Right cardiac atrium (tissue), 5 donors: ENCODE results near the gene CPM. TPM values are rescaled to one million over a fixed set of nuclear protein-coding genes. Genes with fewer than 3 reads are reported as not detected.
A peak's percentile ranks its signal among the peaks of the same experiment; 100 is the strongest.
"Not testable (repeated sequence)": the region's sequence is repeated elsewhere in the genome, so short reads cannot be mapped to it uniquely, and the experiment has no call there.

ENCODE experiments used
- ATAC-seq, 2 donors: fragments of 200-7000 bp; cut with Tn5 transposase; one replicate each; pipeline versions ENCODE4 v1.8.0 to v1.9.1; 2020; ENCODE audit warnings: moderate library complexity in 2 of 2, mild to moderate bottlenecking in 1 of 2
- DNase-seq, 3 donors: peaks; one replicate each; pipeline ENCODE4 v3.0.0-alpha.2; 2020
- H3K27ac ChIP-seq: one replicate; pipeline ENCODE4 v1.5.1; 2013; ENCODE audit warnings: mild to moderate bottlenecking, low read length, control low read depth, moderate library complexity
- H3K27me3 ChIP-seq: one replicate; pipeline ENCODE4 v1.6.1; 2013; ENCODE audit not compliant: control insufficient read depth, insufficient read depth
- H3K4me1 ChIP-seq: one replicate; pipeline ENCODE4 v1.6.1; 2013; ENCODE audit warnings: low read length; ENCODE audit not compliant: control insufficient read depth, insufficient read depth
- H3K4me3 ChIP-seq: one replicate; pipeline ENCODE4 v1.5.1; 2013; ENCODE audit warnings: low read length, control low read depth
- H3K9me3 ChIP-seq: one replicate; pipeline ENCODE4 v1.6.1; 2013; ENCODE audit warnings: low read length; ENCODE audit not compliant: control insufficient read depth
- WGBS: extraction: QIAGEN DNeasy Blood & Tissue Kit; methylation state at CpG from one replicate; pipeline ENCODE4 v1.1.7; 2013; 5-methylcytosine and 5-hydroxymethylcytosine counted together
- intact Hi-C, 4 donors: fragments of 100-400 bp; cut with DNase I; formaldehyde crosslinking; loops; one replicate each; pipeline versions ENCODE4 v1.11.0 to v1.14.0; 2022 to 2023
- polyA plus RNA-seq: library from polyadenylated mRNA; stranded (reverse); fragments of 200-250 nt; gene quantifications from one replicate; pipeline ENCODE4 v1.2.3, GENCODE V29; 2013
- total RNA-seq, 4 donors: library from RNA; stranded (reverse); fragmentation: NEBNext Ultra II Directional; extraction: Animal tissue kit (Norgen Biotek cat#: 25700); gene quantifications; one replicate each; pipeline ENCODE4 v1.2.1, GENCODE V29; 2021
- donor health status: healthy with polysubstance abuse.
- donor health status: DM: no; HTN: yes; CAD: no.
- donor health status: DM: no; HTN: no; CAD: no.
- donor health status: DM: no; HTN: yes; CAD: no; lungs with severe emphysema.
- donor health status: DM: yes; HTN: yes; CAD: no.

CPM gene
- total and polyA plus RNA-seq, 5 donors: 5.8 to 14.3 (median 8.4) TPM

- H3K4me1 ChIP-seq: no peaks in the 10 kb centered on the region
Observed at GRCh38 chr12:68850390-68850789, 82.6 kb downstream of the CPM start.

GRCh38 chr12:68846811-68847210, 86.2 kb downstream of the CPM start:
- H3K9me3 ChIP-seq: no peaks in the 10 kb centered on the region

More at GRCh38 chr12:68850390-68850789, 82.6 kb downstream of the CPM start:
- Histone ChIP-seq H3K27ac (no peak overlapping the region), H3K9me3 (no peaks in the 10 kb centered on the region), H3K4me3 (no peak overlapping the region), H3K27me3 (no peaks in the 10 kb centered on the region)
- 82% methylated on average over 4 of the region's 4 CpGs for WGBS
- DNase-seq: no peak
- ATAC-seq: no peak
- intact Hi-C loops: no loop called here

GRCh38 chr12:68844788-68845695, 87.9 kb downstream of the CPM start:
- H3K4me3 ChIP-seq: no peak overlapping the region
- peak in 1 of 2 donors; percentile 36 for ATAC-seq
- no peaks in the 10 kb centered on the region for H3K27me3 ChIP-seq
- H3K9me3 ChIP-seq: no peaks in the 10 kb centered on the region
- no peak overlapping the region for H3K27ac ChIP-seq
- DNase-seq: no peak
- WGBS: 91% methylated on average over 14 of the region's 14 CpGs
- intact Hi-C loops: no loop called here
- H3K4me1 ChIP-seq: no peaks in the 10 kb centered on the region

More at GRCh38 chr12:68846811-68847210, 86.2 kb downstream of the CPM start:
- WGBS: 86% methylated on average over 3 of the region's 3 CpGs
- ATAC-seq (no peak), DNase-seq (no peak)
- Histone ChIP-seq H3K27ac (no peak overlapping the region), H3K4me3 (no peak overlapping the region), H3K27me3 (no peaks in the 10 kb centered on the region), H3K4me1 (no peaks in the 10 kb centered on the region)
- intact Hi-C loops: no loop called here

GRCh38 chr12:68844318-68844745, 88.6 kb downstream of the CPM start:
- H3K9me3 ChIP-seq: no peaks in the 10 kb centered on the region
- DNase-seq (no peak), ATAC-seq (peak in 1 of 2 donors; percentile 35)
- H3K4me1 ChIP-seq: no peaks in the 10 kb centered on the region
- WGBS: 90% methylated on average over 4 of the region's 4 CpGs
- H3K27ac ChIP-seq: no peak overlapping the region
- no peak overlapping the region for H3K4me3 ChIP-seq
- no peaks in the 10 kb centered on the region for H3K27me3 ChIP-seq
- intact Hi-C loops: no loop called here

- no peaks in the 10 kb centered on the region for H3K9me3 ChIP-seq
Observed at GRCh38 chr12:68842784-68843567, 90.0 kb downstream of the CPM start.

GRCh38 chr12:68842123-68842522, 90.8 kb downstream of the CPM start:
- DNase-seq (no peak), ATAC-seq (no peak)
- Histone ChIP-seq H3K27ac (no peak overlapping the region), H3K4me1 (no peaks in the 10 kb centered on the region), H3K9me3 (no peaks in the 10 kb centered on the region), H3K4me3 (no peak overlapping the region), H3K27me3 (no peaks in the 10 kb centered on the region)
- WGBS: 96% methylated on average over 3 of the region's 3 CpGs
- intact Hi-C loops: no loop called here

More at GRCh38 chr12:68842784-68843567, 90.0 kb downstream of the CPM start:
- no peak overlapping the region for H3K4me3 ChIP-seq
- no peak for ATAC-seq
- no peak overlapping the region for H3K27ac ChIP-seq
- DNase-seq: no peak
- no peaks in the 10 kb centered on the region for H3K4me1 ChIP-seq
- WGBS: 74% methylated on average over 2 of the region's 2 CpGs
- no peaks in the 10 kb centered on the region for H3K27me3 ChIP-seq
- intact Hi-C loops: no loop called here

- intact Hi-C loops: no loop called here
- DNase-seq (no peak), ATAC-seq (no peak)
- Histone ChIP-seq H3K9me3 (no peaks in the 10 kb centered on the region), H3K4me3 (no peak overlapping the region), H3K4me1 (no peaks in the 10 kb centered on the region), H3K27ac (no peak overlapping the region), H3K27me3 (no peaks in the 10 kb centered on the region)
- 76% methylated on average over 2 of the region's 2 CpGs for WGBS
Observed at GRCh38 chr12:68841717-68842116, 91.3 kb downstream of the CPM start.

GRCh38 chr12:68841175-68841574, 91.8 kb downstream of the CPM start:
- 96% methylated on average over 5 of the region's 5 CpGs for WGBS
- H3K27ac ChIP-seq, H3K4me1 ChIP-seq, DNase-seq, ATAC-seq, H3K9me3 ChIP-seq, intact Hi-C loops, H3K27me3 ChIP-seq, H3K4me3 ChIP-seq: not testable (repeated sequence)

GRCh38 chr12:68839183-68840147, 93.5 kb downstream of the CPM start:
- ATAC-seq: no peak
- no peak overlapping the region for H3K4me3 ChIP-seq
- H3K9me3 ChIP-seq: no peaks in the 10 kb centered on the region
- intact Hi-C loops: no loop called here
- no peak overlapping the region for H3K27ac ChIP-seq
- H3K4me1 ChIP-seq: no peaks in the 10 kb centered on the region
- DNase-seq: no peak
- no peaks in the 10 kb centered on the region for H3K27me3 ChIP-seq
- 52% methylated on average over 2 of the region's 2 CpGs for WGBS

GRCh38 chr12:68838046-68838886, 94.7 kb downstream of the CPM start:
- DNase-seq: no peak
- intact Hi-C loops: no loop called here
- WGBS: 84% methylated on average over 5 of the region's 5 CpGs

More at GRCh38 chr12:68838046-68838886, 94.7 kb downstream of the CPM start:
- H3K4me1 ChIP-seq: no peaks in the 10 kb centered on the region
- no peak overlapping the region for H3K27ac ChIP-seq
- H3K27me3 ChIP-seq: no peaks in the 10 kb centered on the region
- ATAC-seq: no peak
- H3K9me3 ChIP-seq: no peaks in the 10 kb centered on the region
- no peak overlapping the region for H3K4me3 ChIP-seq
